HepG2 (cell line): Measurements from ENCODE around the gene NCOA6. TPM values are rescaled to one million over a fixed set of nuclear protein-coding genes. Genes with fewer than 3 reads are reported as not detected.
"Not testable (repeated sequence)": the region's sequence is repeated elsewhere in the genome, so short reads cannot be mapped to it uniquely, and the experiment has no call there.

Experiments
- ATAC-seq: fragments of 200-7000 bp; cut with Tn5 transposase; 3 replicates; pipeline ENCODE4 v1.9.1; 2020; ENCODE audit warnings: mild to moderate bottlenecking, moderate library complexity
- BruUV-seq: library from RNA; stranded (reverse); fragments of 400-500 nt; replicated peaks from 2 replicates; lab custom pipeline; 2021; lab: Mats Ljungman, UMichigan
- CTCF ChIA-PET: fragments of 300-600 bp; formaldehyde crosslinking; extraction: SDS; loops from one replicate; lab custom pipeline; 2021; ENCODE audit warnings: low total read pairs, inconsistent platforms, low intra/inter-chr PET ratio; lab: Yijun Ruan, JAX
- POLR2A ChIA-PET: fragments of 350-600 bp; sonication (Branson Sonifier 250); formaldehyde crosslinking; loops from one replicate; lab custom pipeline; 2020; ENCODE audit warnings: antibody characterized with exemption, inconsistent platforms; lab: Yijun Ruan, JAX
- DNase-seq: peaks from one replicate; pipeline ENCODE4 v3.0.0-alpha.2; 2015; ENCODE audit warnings: low spot score
- FAIRE-seq: peaks from 3 replicates; lab custom pipeline; 2011; peaks lifted over from hg19 to GRCh38; lab: Jason Lieb, UNC
- H2AFZ ChIP-seq: one replicate; pipeline ENCODE4 v1.6.1; 2011; ENCODE audit warnings: low read length, inconsistent platforms
- H3K27ac ChIP-seq: fragments of 300-600 bp; 3 replicates; pipeline ENCODE4 v1.8.0; 2011; ENCODE audit warnings: mixed run types, mild to moderate bottlenecking, mixed read lengths, low read length, inconsistent platforms; ENCODE audit not compliant: insufficient read depth; ENCODE audit errors: extremely low read length
- H3K27me3 ChIP-seq, 2 experiments: fragments of 200-600 bp in 1 of 2; 2 replicates in 1 of 2; 3 replicates in 1 of 2; pipeline versions ENCODE4 v1.6.0 to v1.8.0; 2011; ENCODE audit warnings: low read length in 2 of 2, mild to moderate bottlenecking in 2 of 2, moderate library complexity in 2 of 2, inconsistent platforms in 1 of 2; ENCODE audit not compliant: insufficient read depth in 2 of 2, control insufficient read depth in 1 of 2
- H3K36me3 ChIP-seq, 2 experiments: fragments of 200-600 bp in 1 of 2; replicated peaks in 1 of 2; 2 replicates in 1 of 2; 3 replicates in 1 of 2; pipeline versions ENCODE4 v1.5.1 to v1.8.0; 2011; ENCODE audit warnings: low read length in 2 of 2, inconsistent platforms in 1 of 2; ENCODE audit not compliant: insufficient read depth in 2 of 2, control insufficient read depth in 1 of 2
- H3K4me1 ChIP-seq: 2 replicates; pipeline ENCODE4 v1.5.1; 2012; ENCODE audit warnings: low read length, inconsistent platforms; ENCODE audit not compliant: insufficient read depth
- H3K4me2 ChIP-seq: 2 replicates; pipeline ENCODE4 v1.6.0; 2011; ENCODE audit warnings: low read depth, low read length, inconsistent platforms
- H3K4me3 ChIP-seq, 3 experiments: fragments of 200-600 bp in 1 of 3; sonication (generic), shearing (Covaris generic) in 1 of 3; replicated peaks in 1 of 3; 2 replicates each; pipeline ENCODE4 v1.5.1; 2011 to 2016; ENCODE audit warnings: low read length in 3 of 3, inconsistent platforms in 2 of 3, low read depth in 2 of 3, mild to moderate bottlenecking in 2 of 3, control low read depth in 1 of 3, mixed read lengths in 1 of 3; ENCODE audit not compliant: insufficient read depth in 1 of 3
- H3K79me2 ChIP-seq: one replicate; pipeline ENCODE4 v1.6.1; 2011; ENCODE audit warnings: low read length, inconsistent platforms; ENCODE audit not compliant: insufficient read depth
- H3K9ac ChIP-seq: 2 replicates; pipeline ENCODE4 v1.6.0; 2011; ENCODE audit warnings: mild to moderate bottlenecking, low read depth, low read length, inconsistent platforms; ENCODE audit not compliant: insufficient read depth
- H3K9me3 ChIP-seq: 2 replicates; pipeline ENCODE4 v1.5.1; 2012; ENCODE audit warnings: mild to moderate bottlenecking, low read length
- H4K20me1 ChIP-seq: 2 replicates; pipeline ENCODE4 v1.6.0; 2011; ENCODE audit warnings: inconsistent platforms, mild to moderate bottlenecking, low read length, moderate library complexity; ENCODE audit not compliant: insufficient read depth
- AKAP8 ChIP-seq: sonication (generic); formaldehyde crosslinking; IDR thresholded peaks from 2 replicates; pipeline ENCODE4 v1.5.1; 2020; ENCODE audit warnings: mild to moderate bottlenecking, missing genetic modification reagents
- HDAC1 ChIP-seq: sonication (generic); formaldehyde crosslinking; IDR thresholded peaks from 2 replicates; pipeline ENCODE4 v1.5.1; 2020; ENCODE audit warnings: mild to moderate bottlenecking, missing genetic modification reagents
- MAFF ChIP-seq: IDR thresholded peaks from 2 replicates; pipeline ENCODE4 v1.6.1; 2011; ENCODE audit warnings: low read depth, low read length, improper control_type of control experiment
- MAFK ChIP-seq, 2 experiments: IDR thresholded peaks in 1 of 2; conservative IDR thresholded peaks in 1 of 2; 2 replicates each; pipeline ENCODE4 v1.6.1; 2011; ENCODE audit warnings: improper control_type of control experiment in 2 of 2, low read length in 2 of 2
- MXD4 ChIP-seq: IDR thresholded peaks from 2 replicates; pipeline ENCODE4 v1.6.1; 2016; ENCODE audit warnings: mild to moderate bottlenecking, missing biosample characterization, missing genetic modification reagents
- NRL ChIP-seq: sonication (generic); formaldehyde crosslinking; IDR thresholded peaks from 2 replicates; pipeline ENCODE4 v1.5.0; 2020; ENCODE audit warnings: missing genetic modification reagents, mild to moderate bottlenecking, moderate library complexity, borderline replicate concordance
- POLR2A ChIP-seq, 2 experiments: IDR thresholded peaks; 2 replicates each; pipeline ENCODE4 v1.6.1; 2011; ENCODE audit warnings: low read depth in 2 of 2, low read length in 2 of 2, mild to moderate bottlenecking in 1 of 2, moderate library complexity in 1 of 2; ENCODE audit not compliant: insufficient read depth in 1 of 2
- SPEN ChIP-seq: sonication (generic); formaldehyde crosslinking; IDR thresholded peaks from 2 replicates; pipeline ENCODE4 v1.5.1; 2020; ENCODE audit warnings: low read depth, mild to moderate bottlenecking, missing genetic modification reagents
- ZBTB7A ChIP-seq: sonication (generic); formaldehyde crosslinking; IDR thresholded peaks from 2 replicates; pipeline ENCODE4 v1.8.0; 2022; ENCODE audit warnings: mild to moderate bottlenecking, missing genetic modification reagents
- ZC3H13 ChIP-seq: sonication (generic); formaldehyde crosslinking; IDR thresholded peaks from 2 replicates; pipeline ENCODE4 v1.8.1; 2023; ENCODE audit warnings: mild to moderate bottlenecking, missing genetic modification reagents, moderate library complexity
- ZNF136 ChIP-seq: sonication (generic); formaldehyde crosslinking; IDR thresholded peaks from 2 replicates; pipeline ENCODE4 v1.8.1; 2022; ENCODE audit warnings: low read depth, mild to moderate bottlenecking, moderate library complexity, missing genetic modification reagents
- ZNF687 ChIP-seq: sonication (generic); formaldehyde crosslinking; IDR thresholded peaks from 2 replicates; pipeline ENCODE4 v1.5.1; 2020; ENCODE audit warnings: mild to moderate bottlenecking, missing genetic modification reagents, moderate library complexity
- ZNF788 ChIP-seq: sonication (generic); formaldehyde crosslinking; IDR thresholded peaks from 2 replicates; pipeline ENCODE4 v1.5.0; 2020; ENCODE audit warnings: mild to moderate bottlenecking, missing genetic modification reagents, borderline replicate concordance
- ZNF883 ChIP-seq: sonication (generic); formaldehyde crosslinking; IDR thresholded peaks from 2 replicates; pipeline ENCODE4 v1.5.1; 2020; ENCODE audit warnings: mild to moderate bottlenecking, missing genetic modification reagents; ENCODE audit errors: not compliant biosample characterization
- WGBS: methylation state at CpG from one replicate; pipeline ENCODE4 v1.1.6; 2017; ENCODE audit warnings: low lambda C conversion rate; 5-methylcytosine and 5-hydroxymethylcytosine counted together
- in situ Hi-C: cut with HindIII; loops from 2 replicates; pipeline ENCODE4 v1.10.0; 2017; ENCODE audit warnings: low pct_unique_long_range_greater_than_20kb; ENCODE audit not compliant: extremely low pct_ligation_motif_present
- intact Hi-C: fragments of 100-400 bp; cut with micrococcal nuclease; formaldehyde crosslinking; loops from one replicate; pipeline ENCODE4 v1.10.0; 2022; ENCODE audit not compliant: unreplicated experiment
- polyA plus RNA-seq, 8 experiments: library from polyadenylated mRNA; depleted of rRNA in 3 of 8; stranded (reverse) in 7 of 8; unstranded in 1 of 8; fragments of >200 nt; fragmentation: Illumina TruSeq in 4 of 8; extraction: Trizol in 4 of 8; gene quantifications; 2 replicates each; pipeline versions ENCODE4 v1.2.1 to v1.2.3, GENCODE V29; 2011 to 2016; ENCODE audit warnings: low read depth in 4 of 8, missing spikeins in 1 of 8, mixed read lengths in 1 of 8; ENCODE audit not compliant: insufficient read depth in 1 of 8
- total RNA-seq, 5 experiments: library from RNA; depleted of rRNA; stranded (reverse); fragments of >200 nt; fragmentation: Illumina TruSeq; extraction: Trizol; gene quantifications; 2 replicates each; pipeline ENCODE4 v1.2.3, GENCODE V29; 2016; ENCODE audit warnings: low read depth in 1 of 5

Gene NCOA6
- total and polyA plus RNA-seq, 2 of the 13 experiments (the other 11 are each of a cell fraction or from before 2014, with no cell fraction given), result 11.2 to 29.3 TPM

- 97% methylated on average over 10 of the region's 10 CpGs for WGBS
- H4K20me1 ChIP-seq, H3K4me2 ChIP-seq, H3K79me2 ChIP-seq, H3K9me3 ChIP-seq, H2AFZ ChIP-seq, H3K9ac ChIP-seq, H3K4me3 ChIP-seq, DNase-seq, ATAC-seq, CTCF ChIA-PET, FAIRE-seq, intact Hi-C loops, BruUV-seq, H3K27me3 ChIP-seq: not testable (repeated sequence)
- Histone ChIP-seq H3K36me3 (peaks cover 3 to 16% of the 10 kb centered on the region in 2 experiments; a peak in 4 of 5 replicates), H3K4me1 (peaks cover 84% of the 10 kb centered on the region), H3K27ac (peak overlapping the region; percentile 65)
- in situ Hi-C loops, result loop anchor here (5.0 kb wide), 1 partner anchor 177 kb away; no protein-coding TSS in a partner anchor
- TF ChIP-seq POLR2A (IDR thresholded peaks at IDR 0.05; ENCODE audit: insufficient read depth in 1 of 2, low read depth in 2 of 2, low read length in 2 of 2), result peak in 1 of 2 experiments; percentile 49; a peak in 2 of 4 replicates
- TF ChIP-seq ZC3H13, result 0 out of 2 replicates have a peak, but pooled peaks have one; percentile 24
- TF ChIP-seq ZNF883, result peak; percentile 30
- TF ChIP-seq ZNF788, result 0 out of 2 replicates have a peak, but pooled peaks have one; percentile 13
- 0 out of 2 replicates have a peak, but pooled peaks have one; percentile 5 for TF ChIP-seq MXD4 (CRISPR knock-in tag)
- TF ChIP-seq SPEN, result 0 out of 2 replicates have a peak, but pooled peaks have one; percentile 13
- TF ChIP-seq NRL (CRISPR knock-in tag), result 0 out of 2 replicates have a peak, but pooled peaks have one; percentile 63
- TF ChIP-seq ZNF687, result peak; percentile 28; the same call in 1 of the 2 replicates
- TF ChIP-seq HDAC1 (CRISPR knock-in tag), result 0 out of 2 replicates have a peak, but pooled peaks have one; percentile 5
- TF ChIP-seq MAFK (conservative IDR thresholded peaks at IDR 0.05 in 1 of 2, IDR thresholded peaks at IDR 0.05 in 1 of 2; ENCODE audit: low read length in 2 of 2), result peak in 1 of 2 experiments; percentile 33; a peak in 1 of 4 replicates
- TF ChIP-seq AKAP8 (CRISPR knock-in tag), result 0 out of 2 replicates have a peak, but pooled peaks have one; percentile 36
- TF ChIP-seq MAFF, result 0 out of 2 replicates have a peak, but pooled peaks have one; percentile 32
- 0 out of 2 replicates have a peak, but pooled peaks have one; percentile 10 for TF ChIP-seq ZBTB7A
- TF ChIP-seq ZNF136, result 0 out of 2 replicates have a peak, but pooled peaks have one; percentile 7
- POLR2A ChIA-PET, result interaction anchor here (0.7 to 16.2 kb wide), 7 partner anchors 9 to 293 kb away, joined by 3 to 168 read pairs (median 4); partner anchors contain the start of genes DYNLRB1 and TP53INP2
These were observed 111.4 kb downstream of the NCOA6 start for GRCh38 chr20:34713944-34714515.
